ENCODE measurements around the gene SLC4A1AP. TPM values are rescaled to one million over a fixed set of nuclear protein-coding genes. Genes with fewer than 3 reads are reported as not detected.
"Not testable (repeated sequence)": the region's sequence is repeated elsewhere in the genome, so short reads cannot be mapped to it uniquely, and the experiment has no call there.

The SLC4A1AP gene, protein sequence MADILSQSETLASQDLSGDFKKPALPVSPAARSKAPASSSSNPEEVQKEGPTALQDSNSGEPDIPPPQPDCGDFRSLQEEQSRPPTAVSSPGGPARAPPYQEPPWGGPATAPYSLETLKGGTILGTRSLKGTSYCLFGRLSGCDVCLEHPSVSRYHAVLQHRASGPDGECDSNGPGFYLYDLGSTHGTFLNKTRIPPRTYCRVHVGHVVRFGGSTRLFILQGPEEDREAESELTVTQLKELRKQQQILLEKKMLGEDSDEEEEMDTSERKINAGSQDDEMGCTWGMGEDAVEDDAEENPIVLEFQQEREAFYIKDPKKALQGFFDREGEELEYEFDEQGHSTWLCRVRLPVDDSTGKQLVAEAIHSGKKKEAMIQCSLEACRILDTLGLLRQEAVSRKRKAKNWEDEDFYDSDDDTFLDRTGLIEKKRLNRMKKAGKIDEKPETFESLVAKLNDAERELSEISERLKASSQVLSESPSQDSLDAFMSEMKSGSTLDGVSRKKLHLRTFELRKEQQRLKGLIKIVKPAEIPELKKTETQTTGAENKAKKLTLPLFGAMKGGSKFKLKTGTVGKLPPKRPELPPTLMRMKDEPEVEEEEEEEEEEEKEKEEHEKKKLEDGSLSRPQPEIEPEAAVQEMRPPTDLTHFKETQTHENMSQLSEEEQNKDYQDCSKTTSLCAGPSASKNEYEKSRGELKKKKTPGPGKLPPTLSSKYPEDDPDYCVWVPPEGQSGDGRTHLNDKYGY
- 33.4 TPM for total RNA-seq

DNA sequence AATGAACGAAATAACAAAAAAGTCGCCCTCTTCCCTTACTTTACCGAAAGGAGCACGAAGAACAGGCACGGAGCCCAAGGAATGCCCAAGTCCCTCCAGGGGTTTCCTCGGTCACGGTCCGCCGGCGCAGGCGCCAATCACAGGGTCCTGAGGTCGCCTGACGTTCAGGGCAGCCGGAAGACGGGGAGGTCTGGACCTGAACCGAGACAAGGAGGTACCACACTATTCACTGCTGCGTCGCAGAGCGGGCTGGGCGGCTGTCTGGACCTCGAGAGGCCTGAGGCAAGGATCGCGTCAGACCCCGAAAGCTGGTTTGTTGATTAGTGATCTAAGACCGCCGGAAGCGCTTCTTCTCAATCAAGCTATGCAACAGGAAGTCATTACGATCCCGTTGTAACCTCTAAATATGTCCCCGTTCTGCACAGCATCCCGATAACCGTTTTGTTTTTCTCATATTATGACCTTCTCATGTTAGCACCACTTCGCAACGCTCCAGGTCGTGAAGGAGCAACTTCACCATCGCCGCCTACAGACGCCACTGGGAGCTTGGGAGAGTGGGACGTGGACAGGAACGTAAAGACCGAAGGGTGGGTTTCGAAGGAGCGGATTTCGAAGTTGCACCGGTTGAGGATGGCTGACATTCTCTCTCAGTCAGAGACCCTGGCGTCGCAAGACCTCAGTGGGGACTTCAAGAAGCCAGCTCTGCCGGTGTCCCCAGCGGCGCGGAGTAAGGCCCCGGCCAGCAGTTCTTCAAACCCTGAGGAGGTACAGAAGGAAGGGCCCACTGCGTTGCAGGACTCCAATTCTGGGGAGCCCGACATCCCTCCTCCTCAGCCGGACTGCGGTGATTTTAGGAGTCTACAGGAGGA is at the start of gene SLC4A1AP, which contains the start of gene SUPT7L:
TSS of gene SLC4A1AP (plus strand) at position 605 of the 869 bp plus-strand sequence. CDS start at position 631, 26 bp downstream.
TSS of gene SUPT7L (minus strand) at position 330 of the 869 bp plus-strand sequence. CDS start 1,422 bp downstream, outside the sequence.
- no peak for FAIRE-seq
- peak; percentile 52 to 63 for DNase-seq (ENCODE audit: low spot score in 2 of 2)

DNA sequence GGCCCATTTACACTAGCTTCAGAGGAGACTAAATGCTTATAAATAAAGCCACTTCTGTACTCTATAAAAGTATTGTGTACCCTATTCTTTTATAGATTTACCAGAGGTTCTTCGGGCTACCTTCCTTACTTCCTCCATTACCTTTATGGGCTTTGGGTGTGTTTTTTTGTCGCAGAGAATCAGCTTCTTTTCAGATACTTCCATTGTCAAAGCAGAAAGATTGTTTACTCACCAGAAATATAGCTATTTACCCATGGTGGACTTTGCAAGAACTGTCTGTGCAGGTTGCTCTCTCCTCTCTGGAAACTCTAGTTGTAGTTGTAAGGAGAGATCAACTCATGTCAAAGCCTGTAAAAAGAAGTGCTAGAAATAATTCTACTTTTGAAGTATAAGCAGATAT is 49.7 kb upstream of the SLC4A1AP start:
- DNase-seq (ENCODE audit: low spot score in 2 of 2) (no peak), FAIRE-seq (no peak)

DNA sequence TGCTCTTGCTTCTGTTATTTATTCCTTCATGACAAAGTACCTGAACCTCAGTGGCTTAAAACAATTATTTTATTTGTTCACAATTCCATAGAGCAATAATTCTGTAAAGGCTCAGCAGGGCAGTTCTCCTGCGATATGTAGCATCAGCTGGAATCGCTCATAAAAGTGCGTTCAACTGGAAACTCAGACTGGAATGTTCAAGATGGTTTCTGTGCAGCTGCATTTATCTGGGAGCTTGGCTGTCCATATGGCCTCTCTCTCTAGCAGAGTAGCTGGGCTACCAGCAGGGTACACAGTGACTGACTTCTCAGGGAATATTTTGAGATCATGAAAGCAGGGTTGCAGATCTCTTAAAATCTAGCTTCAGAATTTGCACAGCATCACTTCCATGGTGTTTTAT is 48.4 kb upstream of the SLC4A1AP start:
- no peak for DNase-seq (ENCODE audit: low spot score in 2 of 2)
- no peak for FAIRE-seq

DNA sequence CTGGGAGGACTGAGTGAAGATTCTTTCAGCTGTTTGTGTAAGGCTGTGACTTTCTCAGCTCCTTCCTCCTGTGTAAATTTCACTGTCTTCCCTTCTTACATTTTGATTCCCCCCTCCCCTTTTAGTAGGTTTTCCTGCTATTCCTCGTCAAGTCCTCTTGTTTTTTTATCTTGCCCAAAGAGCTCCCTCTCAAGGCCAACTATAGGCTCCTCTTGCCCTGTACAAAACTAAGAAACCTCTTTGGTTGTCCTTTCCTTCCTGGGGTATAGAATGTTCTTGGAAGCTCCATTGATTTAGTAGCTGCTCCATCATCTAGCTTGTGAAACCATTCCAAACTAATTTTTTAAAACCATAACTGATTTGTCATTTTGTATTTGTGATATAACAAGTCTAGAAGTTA is 42.2 kb upstream of the SLC4A1AP start:
- DNase-seq (ENCODE audit: low spot score in 2 of 2) (no peak), FAIRE-seq (no peak)

DNA sequence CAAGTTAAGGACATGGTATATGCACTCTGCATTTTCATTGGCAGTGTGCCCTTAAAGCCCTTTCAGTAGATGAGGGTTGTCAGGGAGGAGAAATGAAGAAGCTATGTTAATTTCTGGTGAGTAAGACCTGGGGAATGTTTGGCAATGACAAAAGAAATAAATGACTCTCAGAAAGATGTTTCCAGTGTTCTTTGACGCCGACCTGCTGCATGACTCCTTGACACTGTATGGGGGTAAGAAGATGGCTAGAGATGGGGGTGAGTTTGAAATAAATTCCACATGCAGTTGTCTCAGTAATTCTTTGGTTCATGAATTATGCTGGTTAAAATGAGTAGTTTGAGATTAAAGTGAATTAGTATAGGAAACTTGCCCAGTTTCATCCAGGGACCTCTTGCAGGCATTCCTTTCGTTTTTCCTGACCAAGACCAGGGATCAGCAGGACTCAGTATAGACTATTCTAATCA is 40.7 kb upstream of the SLC4A1AP start:
- DNase-seq (ENCODE audit: low spot score in 2 of 2) (no peak), FAIRE-seq (no peak)

DNA sequence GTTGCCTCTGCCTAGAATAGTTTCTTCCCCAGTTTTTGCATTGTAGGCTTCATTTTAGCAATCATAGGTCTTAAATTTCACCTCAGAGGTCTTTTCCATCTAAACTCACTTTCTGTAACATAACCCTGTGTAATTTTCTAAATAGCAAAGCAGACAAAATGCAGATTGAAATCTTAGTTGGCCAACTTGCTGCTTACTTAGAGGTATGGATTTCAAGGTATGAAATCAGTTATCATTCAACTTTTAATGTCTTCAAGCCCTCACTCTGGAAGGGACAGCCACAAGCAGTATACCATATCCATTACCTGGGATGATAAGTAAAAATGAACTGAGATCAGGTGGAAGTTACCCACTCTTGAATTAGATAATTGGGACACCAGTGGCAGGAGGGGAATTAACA is 38.7 kb upstream of the SLC4A1AP start:
- DNase-seq (ENCODE audit: low spot score in 2 of 2) (no peak), FAIRE-seq (no peak)

DNA sequence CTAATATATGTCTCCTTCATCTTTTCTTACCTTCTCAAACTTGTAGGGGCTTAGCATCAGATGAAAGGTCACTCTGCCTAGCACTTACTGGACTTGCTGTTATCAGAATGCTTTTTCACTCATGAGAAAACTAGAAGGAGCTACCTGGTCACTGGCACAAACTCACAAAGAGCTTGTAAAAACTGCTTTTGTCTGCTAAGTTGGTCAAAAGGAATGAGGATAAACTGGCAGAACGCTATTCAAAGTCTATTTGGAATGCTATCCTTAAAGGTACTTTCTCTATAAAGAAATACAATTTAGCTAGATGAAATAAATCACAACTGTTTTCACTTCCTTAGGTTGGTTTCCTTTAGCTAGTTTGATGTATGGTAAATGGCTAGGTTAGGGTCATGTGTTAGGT is 37.4 kb upstream of the SLC4A1AP start:
- not testable (repeated sequence) for FAIRE-seq; DNase-seq (ENCODE audit: low spot score in 2 of 2)

DNA sequence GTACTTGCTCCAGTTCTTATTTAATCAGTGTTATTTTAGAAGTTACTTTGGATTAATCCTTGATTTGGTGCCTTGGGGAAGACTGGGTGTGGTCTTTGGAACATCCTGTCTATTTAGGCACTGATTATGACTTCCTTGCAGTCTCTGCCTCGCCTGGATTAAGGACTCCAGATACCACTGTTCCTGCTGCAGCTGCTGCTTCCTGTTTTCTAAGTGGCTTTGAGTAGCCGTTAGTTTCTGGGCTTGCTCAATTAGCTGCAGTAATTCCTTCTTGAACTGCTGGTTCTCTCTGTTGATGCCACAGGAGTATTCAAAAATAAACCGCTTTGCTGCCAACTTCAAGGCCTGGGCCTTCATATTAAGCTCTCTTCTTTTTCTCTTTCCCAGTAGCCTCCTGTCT is 36.8 kb upstream of the SLC4A1AP start:
- FAIRE-seq; DNase-seq (ENCODE audit: low spot score in 2 of 2): not testable (repeated sequence)

DNA sequence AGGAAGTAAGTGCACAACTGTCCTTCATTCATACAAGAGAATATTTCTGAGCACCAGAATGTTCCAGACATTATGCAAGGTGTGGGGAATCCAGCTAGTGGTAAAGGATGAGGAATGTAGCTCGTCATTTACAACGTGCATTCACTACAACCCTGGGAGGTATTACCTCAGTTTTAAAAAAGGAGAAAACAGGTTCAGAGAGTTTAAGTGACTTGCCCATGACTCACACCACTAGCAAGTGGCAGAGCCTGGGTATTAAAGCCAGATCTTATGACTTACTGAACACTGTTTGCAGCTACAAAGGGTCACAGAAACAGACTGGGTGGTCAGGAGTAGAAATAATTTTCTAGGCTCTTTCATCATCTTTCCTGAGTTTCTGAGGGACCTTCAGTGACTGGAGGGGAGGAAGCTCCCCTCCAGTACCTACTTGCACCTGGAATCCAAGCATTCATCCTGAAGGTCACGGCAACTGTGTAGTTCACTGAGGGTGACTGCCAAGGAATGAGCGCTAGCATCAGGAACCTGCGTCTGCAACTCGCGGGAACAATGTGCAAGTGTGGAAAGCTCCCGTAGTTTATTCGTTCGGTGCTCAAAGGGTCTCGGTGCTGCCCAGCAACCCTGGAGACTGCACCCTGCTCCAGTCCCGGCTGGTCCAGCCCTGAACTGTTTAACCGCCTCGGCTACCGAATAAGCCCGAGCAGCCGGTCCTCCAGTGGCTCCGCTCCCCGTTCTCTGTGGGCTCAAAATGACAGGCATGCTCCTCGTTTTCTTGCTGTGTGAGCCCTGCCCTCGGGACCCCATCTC is 35.5 kb upstream of the SLC4A1AP start:
- DNase-seq (ENCODE audit: low spot score in 2 of 2) (no peak), FAIRE-seq (no peak)

DNA sequence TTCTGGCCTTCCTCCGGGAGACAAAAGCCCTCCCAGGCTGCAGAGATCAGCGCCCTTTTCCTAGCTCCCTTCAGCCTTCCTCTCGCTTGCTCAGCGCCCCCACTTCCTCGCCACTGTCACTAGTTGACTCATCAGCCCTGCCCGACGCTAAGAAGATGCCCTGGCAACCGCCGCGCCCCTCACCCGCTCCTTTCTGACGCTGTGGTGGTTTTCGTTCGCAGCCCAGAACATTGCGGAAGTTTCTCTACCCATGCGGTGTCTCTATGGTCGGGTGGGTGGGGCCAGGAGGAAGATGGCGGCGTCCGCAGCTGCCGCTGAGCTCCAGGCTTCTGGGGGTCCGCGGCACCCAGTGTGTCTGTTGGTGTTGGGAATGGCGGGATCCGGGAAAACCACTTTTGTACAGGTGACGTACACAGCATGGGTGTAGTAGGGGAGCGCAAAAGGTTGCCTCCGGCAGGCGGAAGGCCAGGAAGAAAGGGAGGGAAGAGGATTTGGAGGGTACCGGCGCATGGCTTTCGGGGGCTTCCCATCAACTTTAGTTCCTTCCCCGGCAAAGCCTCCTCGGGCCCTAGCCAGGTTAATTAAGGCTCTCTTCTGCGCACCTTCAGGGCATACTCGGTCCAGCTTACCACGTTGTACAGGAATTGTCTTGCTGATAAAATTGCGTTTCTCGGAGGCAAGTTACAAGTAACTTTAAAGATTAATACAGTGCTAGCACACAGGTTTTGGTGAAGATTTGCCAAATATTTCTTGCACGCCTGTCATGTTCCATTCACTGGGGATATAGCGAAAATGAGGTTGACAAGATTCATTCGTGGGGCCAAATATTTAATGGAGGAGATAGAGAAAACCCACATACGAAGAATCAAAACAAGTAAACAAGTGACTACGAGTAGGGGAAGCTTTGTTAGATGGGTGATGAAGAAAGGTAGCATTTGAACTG is 34.7 kb upstream of the SLC4A1AP start, which contains the start of the genes CCDC121 and GPN1:
TSS of gene CCDC121 (minus strand) at position 246 of the 943 bp plus-strand sequence. CDS start 1,213 bp downstream, outside the sequence.
TSS of gene GPN1 (plus strand) at position 284 of the 943 bp plus-strand sequence. CDS start at position 293, 9 bp downstream.
- DNase-seq (ENCODE audit: low spot score in 2 of 2) (peak; percentile 53 to 82), FAIRE-seq (no peak)

DNA sequence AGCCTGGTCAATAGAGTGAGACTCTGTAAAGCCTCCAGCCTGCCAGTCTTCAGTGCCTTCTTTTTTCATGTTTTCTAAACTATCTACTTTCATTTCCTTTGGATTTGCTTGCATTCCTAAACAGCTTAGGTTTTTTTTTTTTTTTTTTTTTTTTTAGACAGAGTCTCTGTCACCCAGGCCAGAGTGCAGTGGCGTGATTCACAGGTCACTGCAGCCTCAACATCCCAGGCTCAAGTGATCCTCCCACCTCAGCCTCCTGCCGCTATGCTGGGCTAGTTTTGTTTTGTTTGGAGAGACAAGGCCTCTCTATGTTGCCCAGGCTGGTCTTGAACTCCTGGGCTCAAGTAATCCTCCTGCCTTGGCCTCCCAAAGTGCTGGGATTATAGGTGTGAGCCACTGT is 33.4 kb upstream of the SLC4A1AP start:
- FAIRE-seq; DNase-seq (ENCODE audit: low spot score in 2 of 2): not testable (repeated sequence)

DNA sequence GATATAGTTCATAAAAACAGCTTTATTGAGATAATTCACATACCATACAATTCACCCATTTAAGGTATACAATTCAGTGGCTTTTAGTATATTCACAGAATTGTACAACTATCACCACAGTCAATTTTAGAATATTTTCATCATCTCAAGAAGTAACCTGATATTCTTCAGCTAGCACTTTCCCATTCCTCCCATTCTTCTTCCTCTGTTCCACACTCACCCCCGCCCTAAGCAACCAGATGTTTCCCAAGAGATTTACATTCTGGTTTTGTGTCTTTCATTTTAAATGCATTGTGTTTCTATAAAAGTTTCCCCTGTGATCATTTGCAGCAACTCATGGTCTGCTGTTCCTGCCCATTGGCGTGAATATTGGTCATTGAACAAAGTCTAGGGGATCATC is 29.4 kb upstream of the SLC4A1AP start:
- FAIRE-seq, result no peak

DNA sequence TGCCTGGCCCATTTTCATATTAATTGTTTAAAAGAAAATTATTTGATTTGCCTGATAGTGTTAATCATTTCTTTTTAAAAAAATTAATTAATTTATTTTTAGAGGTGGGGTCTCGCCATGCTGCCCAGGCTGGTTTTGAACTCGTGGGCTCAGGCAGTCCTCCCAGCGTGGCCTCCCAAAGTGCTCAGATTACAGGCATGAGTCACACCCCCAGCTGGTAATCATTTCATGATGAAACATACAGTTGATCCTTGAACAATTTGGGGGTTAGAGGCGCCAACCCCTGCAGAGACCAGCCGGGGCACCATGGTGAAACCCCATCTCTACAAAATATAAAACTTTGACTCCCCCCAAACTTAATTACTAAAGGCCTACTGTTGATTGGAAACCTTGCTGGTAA is 26.9 kb upstream of the SLC4A1AP start:
- DNase-seq (ENCODE audit: low spot score in 2 of 2) (no peak), FAIRE-seq (no peak)

More for the DNA sequence above, 29.4 kb upstream of the SLC4A1AP start:
- DNase-seq (ENCODE audit: low spot score in 2 of 2), result no peak

DNA sequence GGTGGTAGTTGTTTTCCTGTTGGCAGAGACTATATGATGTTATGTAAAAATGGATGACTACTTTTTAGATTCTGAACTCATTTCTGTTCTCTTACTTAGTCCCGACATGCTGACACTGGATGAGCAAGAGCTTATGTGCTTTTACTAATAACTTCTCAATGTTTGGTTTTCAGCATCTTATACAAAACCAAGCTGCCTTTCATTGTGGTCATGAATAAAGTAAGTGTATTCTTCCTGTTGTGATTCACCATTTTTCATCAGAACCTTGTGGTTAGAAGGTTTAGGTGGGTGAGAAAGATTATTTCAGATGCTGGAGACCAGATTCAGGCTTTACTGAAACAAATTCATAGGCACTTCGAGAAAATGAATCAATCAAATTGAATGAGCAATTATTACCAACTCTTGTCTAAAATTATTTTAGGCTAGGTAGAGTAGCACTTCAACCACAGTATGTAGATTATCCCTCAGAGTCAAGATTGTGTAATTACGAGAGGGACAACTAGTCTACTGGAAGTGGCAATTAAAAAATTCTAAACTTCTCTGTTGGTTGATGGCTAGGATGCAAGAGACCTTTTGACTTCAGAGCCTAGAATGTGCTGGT is 25.6 kb upstream of the SLC4A1AP start:
- DNase-seq (ENCODE audit: low spot score in 2 of 2) (no peak), FAIRE-seq (no peak)

DNA sequence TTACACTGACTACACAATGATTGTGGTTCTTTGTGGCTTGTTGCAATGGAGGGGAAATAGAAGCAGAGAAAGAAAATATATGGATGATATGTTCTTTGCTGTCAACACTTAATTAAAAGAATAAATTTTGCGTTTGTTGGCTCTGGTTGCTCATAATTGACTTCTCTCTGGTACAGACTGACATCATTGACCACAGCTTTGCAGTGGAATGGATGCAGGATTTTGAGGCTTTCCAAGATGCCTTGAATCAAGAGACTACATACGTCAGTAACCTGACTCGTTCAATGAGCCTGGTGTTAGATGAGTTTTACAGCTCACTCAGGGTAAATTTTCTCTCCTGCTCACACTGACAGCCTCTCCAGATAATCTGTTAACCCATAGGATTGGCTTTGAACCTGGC is 25.0 kb upstream of the SLC4A1AP start:
- DNase-seq (ENCODE audit: low spot score in 2 of 2), result no peak
- no peak for FAIRE-seq

DNA sequence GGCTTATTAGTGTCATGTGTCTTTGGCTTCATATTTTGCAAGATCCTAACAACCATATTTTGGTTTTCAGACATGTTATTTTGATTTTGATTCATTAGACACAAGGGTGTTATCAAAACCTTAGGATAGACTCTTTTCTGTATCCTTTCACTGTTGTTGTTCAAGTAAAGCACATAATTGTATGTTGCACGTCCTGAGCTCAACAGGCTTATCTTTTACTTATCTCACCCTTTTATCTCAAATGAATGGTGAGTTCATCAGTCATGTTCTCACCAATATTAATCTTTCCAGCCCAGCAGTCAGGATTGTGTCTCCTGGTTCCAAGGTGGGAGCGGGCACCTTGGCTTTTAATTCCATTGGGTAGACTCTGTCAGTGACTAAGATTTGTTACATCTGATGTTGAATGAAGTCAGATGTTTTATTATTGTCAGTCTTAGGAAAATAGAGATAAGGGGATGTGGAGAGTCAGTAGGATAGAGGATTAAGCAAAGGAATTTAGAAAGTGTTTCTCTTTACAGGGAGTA is 22.9 kb upstream of the SLC4A1AP start:
- DNase-seq (ENCODE audit: low spot score in 2 of 2), result no peak
- FAIRE-seq, result no peak

DNA sequence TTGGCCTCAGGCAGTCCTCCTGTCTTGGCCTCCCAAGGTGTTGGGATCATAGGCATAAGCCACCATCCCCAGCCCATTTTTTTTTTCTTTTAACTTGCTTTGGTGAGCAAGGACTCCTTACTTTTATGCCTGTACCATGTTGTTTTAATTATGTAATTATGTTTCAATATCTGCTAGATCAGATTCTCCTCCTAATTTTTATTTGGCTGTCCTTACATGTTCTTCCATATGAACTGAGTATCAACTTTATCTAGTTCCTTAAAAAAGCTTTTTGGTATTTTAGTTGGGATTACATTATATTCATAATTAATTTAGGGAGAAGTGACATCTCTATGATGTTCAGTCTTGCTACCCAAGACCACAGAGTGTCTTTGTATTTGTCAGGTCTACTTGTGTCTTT is 18.5 kb upstream of the SLC4A1AP start:
- DNase-seq (ENCODE audit: low spot score in 2 of 2), result no peak
- no peak for FAIRE-seq

DNA sequence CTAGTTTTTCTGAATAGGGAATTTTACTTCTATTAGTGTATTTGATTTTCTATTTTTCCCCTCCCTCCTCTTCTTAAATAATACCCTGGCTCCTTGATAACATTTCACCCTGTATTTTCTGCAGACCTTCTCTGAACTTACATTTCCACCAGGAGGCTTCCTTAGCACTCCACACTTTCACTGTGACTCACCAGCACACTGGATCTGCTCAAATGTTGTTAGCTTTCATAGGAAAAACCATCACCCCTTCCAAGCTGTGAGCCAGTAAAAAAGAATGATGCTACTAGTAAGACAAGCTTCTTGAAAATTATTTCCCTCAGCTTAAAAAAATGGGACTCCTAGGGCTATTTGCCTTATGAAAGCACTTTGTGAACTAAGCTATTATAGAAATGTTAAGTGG is 16.4 kb upstream of the SLC4A1AP start:
- FAIRE-seq, result no peak
- no peak for DNase-seq (ENCODE audit: low spot score in 2 of 2)

Data from frontal cortex (tissue), 4 donors.